ENCODE results near the gene MESP2. TPM values are rescaled to one million over a fixed set of nuclear protein-coding genes. Genes with fewer than 3 reads are reported as not detected.

The MESP2 gene
- total and polyA plus RNA-seq, 3 donors from 2014 or later = 1.3 to 2.9 (median 2.2) TPM

GRCh38 chr15:89783861-89784685, 7.9 kb downstream of the MESP2 start:
- intact Hi-C loops (cut with DNase I; ENCODE audit: low total_unique reads) = no loop called here
- H3K9me3 ChIP-seq = no peaks in the 10 kb centered on the region
- no peak for TF ChIP-seq POLR2A (IDR thresholded peaks at IDR 0.05)
- TF ChIP-seq, protein P1, sequence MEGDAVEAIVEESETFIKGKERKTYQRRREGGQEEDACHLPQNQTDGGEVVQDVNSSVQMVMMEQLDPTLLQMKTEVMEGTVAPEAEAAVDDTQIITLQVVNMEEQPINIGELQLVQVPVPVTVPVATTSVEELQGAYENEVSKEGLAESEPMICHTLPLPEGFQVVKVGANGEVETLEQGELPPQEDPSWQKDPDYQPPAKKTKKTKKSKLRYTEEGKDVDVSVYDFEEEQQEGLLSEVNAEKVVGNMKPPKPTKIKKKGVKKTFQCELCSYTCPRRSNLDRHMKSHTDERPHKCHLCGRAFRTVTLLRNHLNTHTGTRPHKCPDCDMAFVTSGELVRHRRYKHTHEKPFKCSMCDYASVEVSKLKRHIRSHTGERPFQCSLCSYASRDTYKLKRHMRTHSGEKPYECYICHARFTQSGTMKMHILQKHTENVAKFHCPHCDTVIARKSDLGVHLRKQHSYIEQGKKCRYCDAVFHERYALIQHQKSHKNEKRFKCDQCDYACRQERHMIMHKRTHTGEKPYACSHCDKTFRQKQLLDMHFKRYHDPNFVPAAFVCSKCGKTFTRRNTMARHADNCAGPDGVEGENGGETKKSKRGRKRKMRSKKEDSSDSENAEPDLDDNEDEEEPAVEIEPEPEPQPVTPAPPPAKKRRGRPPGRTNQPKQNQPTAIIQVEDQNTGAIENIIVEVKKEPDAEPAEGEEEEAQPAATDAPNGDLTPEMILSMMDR (IDR thresholded peaks at IDR 0.05) = no peak
- WGBS, 2 donors = 93 to 95% methylated on average over 6 to 11 of the region's 15 CpGs
- H3K4me1 ChIP-seq = no peaks in the 10 kb centered on the region
- no peaks in the 10 kb centered on the region for H3K36me3 ChIP-seq (ENCODE audit: low read depth, missing control alignments)
- H3K4me3 ChIP-seq = no peak overlapping the region
- no peaks in the 10 kb centered on the region for H3K27me3 ChIP-seq
- DNase-seq = no peak
- H3K27ac ChIP-seq = no peak overlapping the region

DNA sequence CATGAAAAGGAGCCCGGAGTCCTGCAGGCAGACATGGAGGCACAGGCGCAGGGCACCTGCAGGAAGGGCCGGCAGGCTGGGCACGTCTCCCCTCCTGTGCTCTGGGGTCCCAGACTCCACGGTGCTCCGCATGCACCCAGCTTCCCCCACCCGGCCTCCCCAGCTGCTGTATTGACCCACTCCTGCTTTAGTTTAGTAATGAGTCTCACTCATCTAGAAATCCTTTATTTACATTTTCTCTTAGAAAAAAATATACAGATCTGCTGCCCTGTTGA, 8.5 kb downstream of the MESP2 start:
- Histone ChIP-seq H3K4me1 (no peaks in the 10 kb centered on the region), H3K9me3 (no peaks in the 10 kb centered on the region), H3K36me3 (ENCODE audit: low read depth, missing control alignments) (no peaks in the 10 kb centered on the region), H3K27ac (no peak overlapping the region), H3K27me3 (no peaks in the 10 kb centered on the region), H3K4me3 (no peak overlapping the region)
- WGBS, 2 donors = 91 to 95% methylated on average over 7 of the region's 7 CpGs
- TF ChIP-seq POLR2A (IDR thresholded peaks at IDR 0.05) = no peak
- TF ChIP-seq, protein P1 (IDR thresholded peaks at IDR 0.05) = no peak
- intact Hi-C loops (cut with DNase I; ENCODE audit: low total_unique reads) = no loop called here
- no peak for DNase-seq

- no peak overlapping the region for H3K4me3 ChIP-seq
- no peaks in the 10 kb centered on the region for H3K36me3 ChIP-seq (ENCODE audit: low read depth, missing control alignments)
- intact Hi-C loops (cut with DNase I; ENCODE audit: low total_unique reads) = no loop called here
- DNase-seq = no peak
- H3K4me1 ChIP-seq = no peaks in the 10 kb centered on the region
- no peaks in the 10 kb centered on the region for H3K27me3 ChIP-seq
- no peak for TF ChIP-seq POLR2A (IDR thresholded peaks at IDR 0.05)
- TF ChIP-seq, protein P1 (IDR thresholded peaks at IDR 0.05) = no peak
- no peak overlapping the region for H3K27ac ChIP-seq
- 75 to 77% methylated on average over 12 to 13 of the region's 13 CpGs for WGBS, 2 donors
- no peaks in the 10 kb centered on the region for H3K9me3 ChIP-seq
Observed at GRCh38 chr15:89785064-89785773, 9.1 kb downstream of the MESP2 start.

DNA sequence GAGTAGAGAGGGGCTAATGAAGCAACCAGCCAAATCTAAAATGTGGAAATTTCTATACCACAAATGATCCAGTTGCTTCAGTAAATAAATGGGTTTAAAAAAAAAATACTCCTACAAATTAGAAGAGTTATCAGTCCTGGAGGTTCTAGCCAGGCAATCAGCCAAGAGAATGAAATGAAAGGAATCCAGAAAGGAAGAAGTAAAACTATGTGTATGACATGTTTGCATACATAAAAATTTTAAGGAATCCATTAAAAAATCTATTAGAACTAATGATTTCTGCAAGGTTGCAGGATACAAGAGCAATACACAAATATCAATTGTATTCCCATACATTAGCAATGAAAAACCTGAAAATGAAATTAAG, 9.6 kb downstream of the MESP2 start:
- no peak overlapping the region for H3K27ac ChIP-seq
- DNase-seq = no peak
- TF ChIP-seq, protein P1 (IDR thresholded peaks at IDR 0.05) = no peak
- no peak for TF ChIP-seq POLR2A (IDR thresholded peaks at IDR 0.05)
- H3K36me3 ChIP-seq (ENCODE audit: low read depth, missing control alignments) = no peaks in the 10 kb centered on the region
- H3K27me3 ChIP-seq = no peaks in the 10 kb centered on the region
- no peak overlapping the region for H3K4me3 ChIP-seq
- intact Hi-C loops (cut with DNase I; ENCODE audit: low total_unique reads) = no loop called here
- no peaks in the 10 kb centered on the region for H3K9me3 ChIP-seq
- no peaks in the 10 kb centered on the region for H3K4me1 ChIP-seq
